Measurements from ENCODE around the gene NUDT4.

The NUDT4 gene

GRCh38 chr12:93456077-93456476 is 78.4 kb downstream of the NUDT4 start:
- DNase-seq (ENCODE audit: low read depth in 1 of 2, low spot score in 1 of 2) = no peak
- no peaks in the 10 kb centered on the region for H3K27me3 ChIP-seq (ENCODE audit: insufficient read depth, poor library complexity, severe bottlenecking)
- no peak for TF ChIP-seq GABPA (IDR thresholded peaks at IDR 0.05; ENCODE audit: low read depth)
- no peak for TF ChIP-seq CTCF (IDR thresholded peaks at IDR 0.05; ENCODE audit: insufficient read depth, low read length)
- TF ChIP-seq POLR2AphosphoS5 (IDR thresholded peaks at IDR 0.05; ENCODE audit: low read depth) = no peak
- no peak for TF ChIP-seq SPI1 (IDR thresholded peaks at IDR 0.05; ENCODE audit: borderline replicate concordance, low read depth)
- no peak overlapping the region for H3K27ac ChIP-seq (replicated peaks)
- no peak overlapping the region for H3K4me3 ChIP-seq (replicated peaks; ENCODE audit: insufficient read depth, low read length)
